GM19099 (cell line): ENCODE data around the gene NUP214.

Source experiments
- POLR2A ChIP-seq: IDR thresholded peaks from 3 replicates; pipeline ENCODE4 v1.6.1; 2011; ENCODE audit warnings: low read depth; ENCODE audit not compliant: insufficient read length; ENCODE audit errors: extremely low read depth

The NUP214 gene

DNA sequence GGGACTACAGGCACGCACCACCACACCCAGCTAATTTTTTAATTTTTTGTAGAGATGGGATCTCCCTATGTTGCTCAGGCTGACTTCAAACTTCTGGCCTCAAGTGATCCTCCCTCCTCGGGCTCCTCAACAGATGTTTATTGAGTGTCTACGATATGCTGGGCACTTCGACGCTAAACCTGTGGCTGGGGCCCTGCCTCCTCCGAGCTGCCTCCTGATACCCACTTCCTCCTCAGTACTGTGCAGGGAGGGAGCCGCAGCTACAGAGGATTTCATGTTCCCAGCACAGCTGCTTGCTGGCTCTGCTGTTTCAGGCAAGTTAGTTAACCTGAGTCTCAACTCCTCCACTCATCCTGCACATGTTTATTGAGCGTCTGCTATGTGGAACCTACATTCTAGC, 19.4 kb upstream of the NUP214 start:
- no peak for TF ChIP-seq POLR2A

- TF ChIP-seq POLR2A: no peak
Measured at GRCh38 chr9:131107760-131108159, 17.6 kb upstream of the NUP214 start.

DNA sequence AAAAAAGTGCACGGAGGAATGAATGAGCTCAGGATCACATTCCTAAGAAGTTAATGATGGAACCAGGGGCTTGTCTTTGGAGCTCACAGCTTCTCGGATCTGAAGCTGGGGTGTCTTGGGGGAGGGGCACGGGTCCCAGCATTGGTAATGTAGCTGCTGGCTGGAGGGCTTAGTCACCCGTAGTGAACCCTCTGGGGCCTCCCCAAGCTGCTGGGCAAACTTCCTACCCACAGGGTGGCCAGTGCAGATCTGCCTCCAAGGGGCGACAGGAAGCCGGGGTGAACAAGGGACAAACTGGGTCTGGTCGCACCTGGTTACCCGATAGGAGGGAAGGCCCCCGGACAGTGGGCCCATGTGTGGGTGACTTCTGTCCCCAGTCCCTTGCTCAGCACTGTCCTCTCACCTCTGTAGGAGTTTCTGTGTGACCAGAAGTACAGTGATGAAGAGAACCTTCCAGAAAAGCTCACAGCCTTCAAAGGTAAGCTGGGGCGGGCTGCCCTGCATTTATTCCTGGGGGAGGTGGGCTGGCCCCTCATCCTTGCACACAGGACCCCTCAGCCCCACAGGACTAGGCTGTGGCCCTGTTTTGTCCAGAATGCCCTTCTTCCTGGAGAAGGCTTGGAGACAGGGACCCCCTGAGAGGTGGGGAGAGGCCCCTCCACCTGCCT, 14.1 kb upstream of the NUP214 start:
- TF ChIP-seq POLR2A: no peak

- TF ChIP-seq POLR2A: no peak
Measured at GRCh38 chr9:131111854-131112311, 13.5 kb upstream of the NUP214 start.

GRCh38 chr9:131112374-131113154, 12.8 kb upstream of the NUP214 start:
- TF ChIP-seq POLR2A: no peak

DNA sequence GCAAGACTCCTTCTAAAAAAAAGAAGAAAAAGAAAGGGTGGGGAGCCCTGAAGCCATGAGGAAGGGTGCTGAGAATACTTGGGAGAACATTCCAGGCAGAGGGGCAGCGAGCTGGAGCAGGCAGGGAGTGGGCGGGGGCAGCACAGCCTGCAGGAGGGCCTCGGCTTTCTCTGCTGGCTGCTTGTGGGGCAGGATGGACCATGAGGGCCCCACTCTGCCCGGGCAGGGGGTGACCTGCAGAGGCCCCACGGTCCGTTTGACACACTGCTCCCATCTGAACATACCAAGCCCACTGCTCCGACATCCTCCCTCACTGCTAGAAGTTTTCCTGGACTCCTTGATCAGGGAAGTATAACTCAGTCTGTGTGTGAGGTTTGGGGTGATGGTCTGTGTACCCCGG, 11.7 kb upstream of the NUP214 start:
- no peak for TF ChIP-seq POLR2A

DNA sequence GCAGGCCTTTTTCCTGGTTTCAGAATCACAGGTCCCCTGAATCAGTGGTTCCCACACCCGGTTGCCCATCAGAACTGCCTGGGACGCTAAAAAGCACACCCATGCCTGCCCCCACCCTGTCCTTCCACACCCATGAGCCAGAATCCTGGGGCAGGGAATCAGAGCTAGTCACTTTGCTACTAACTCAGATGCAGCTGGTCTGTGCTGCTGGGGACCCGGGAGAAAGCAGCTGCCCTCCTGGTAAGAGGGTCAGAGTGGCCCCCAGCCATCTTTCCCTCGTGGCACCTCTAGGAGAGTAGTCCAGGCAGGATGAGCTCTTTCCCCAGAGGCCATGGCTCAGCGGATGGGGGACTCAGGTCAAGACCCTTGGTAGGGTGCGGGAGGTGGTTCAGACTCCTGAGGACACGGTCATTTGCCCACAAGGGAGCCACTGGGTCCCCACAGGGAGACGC, 11.3 kb upstream of the NUP214 start:
- TF ChIP-seq POLR2A: no peak

GRCh38 chr9:131116281-131117120, 8.9 kb upstream of the NUP214 start:
- no peak for TF ChIP-seq POLR2A

DNA sequence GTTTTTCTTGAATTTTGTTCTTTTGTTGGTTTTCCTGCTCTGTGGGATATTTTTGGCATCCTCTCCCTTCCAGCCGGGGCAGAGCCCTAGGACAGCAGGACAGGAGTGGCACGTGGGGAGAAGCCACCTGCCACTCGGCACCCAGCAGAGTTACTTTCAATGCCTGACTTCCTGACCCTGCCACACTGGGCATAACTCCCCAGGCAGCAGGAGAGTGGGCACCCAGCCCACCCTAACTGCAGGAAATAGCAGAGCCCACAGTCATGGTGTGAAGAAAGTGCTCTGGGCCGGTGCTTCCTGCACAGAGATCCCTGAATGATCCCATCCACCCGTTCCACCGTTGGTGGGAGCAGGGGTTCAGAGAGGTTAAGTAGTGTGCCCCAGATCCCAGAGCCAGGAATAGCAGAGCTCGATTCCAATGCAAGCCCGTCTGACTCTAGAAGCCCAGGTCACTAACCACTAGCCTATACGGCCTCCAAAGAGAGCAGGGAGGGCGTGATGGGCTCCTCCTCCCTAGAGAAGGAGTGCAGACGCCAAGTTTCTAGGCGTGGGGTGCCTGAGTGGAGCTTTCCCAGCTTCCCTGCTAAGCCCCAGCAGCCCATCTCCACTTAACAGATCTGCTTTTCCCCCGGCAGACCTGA, 8.1 kb upstream of the NUP214 start:
- TF ChIP-seq POLR2A: no peak

DNA sequence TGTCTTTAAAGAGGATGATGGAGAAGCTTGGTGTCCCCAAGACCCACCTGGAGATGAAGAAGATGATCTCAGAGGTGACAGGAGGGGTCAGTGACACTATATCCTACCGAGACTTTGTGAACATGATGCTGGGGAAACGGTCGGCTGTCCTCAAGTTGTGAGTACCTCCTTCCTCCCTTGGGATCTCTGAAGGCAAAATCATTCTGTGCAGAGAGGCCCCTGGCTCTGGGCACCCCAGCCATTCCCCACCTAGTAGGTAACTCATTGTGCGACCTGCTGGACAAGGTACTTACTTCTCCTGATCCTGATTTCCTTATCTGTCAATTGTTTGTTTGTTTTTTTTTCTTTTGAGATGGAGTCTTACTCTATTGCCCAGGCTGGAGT, 7.6 kb upstream of the NUP214 start:
- no peak for TF ChIP-seq POLR2A

DNA sequence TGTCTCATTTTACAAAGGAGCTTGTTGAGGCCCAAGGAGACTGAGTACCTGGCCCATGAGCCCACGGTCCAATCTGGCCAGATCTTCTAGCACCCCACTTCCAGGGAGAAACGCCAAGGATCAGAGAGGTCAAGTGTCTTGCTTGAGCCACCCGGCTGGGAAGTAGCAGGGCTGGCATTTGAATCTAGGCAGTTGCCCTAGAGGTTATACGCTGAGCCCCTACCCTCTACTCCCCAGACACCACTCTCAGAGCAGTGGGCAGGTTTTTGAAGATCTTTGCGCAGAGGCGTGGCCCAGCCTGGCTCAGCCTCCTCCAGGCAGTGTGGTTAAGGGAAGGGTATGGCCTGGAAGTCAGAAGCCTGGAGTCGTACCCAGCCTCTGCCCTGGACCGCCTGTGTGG, 5.8 kb upstream of the NUP214 start:
- TF ChIP-seq POLR2A: no peak

DNA sequence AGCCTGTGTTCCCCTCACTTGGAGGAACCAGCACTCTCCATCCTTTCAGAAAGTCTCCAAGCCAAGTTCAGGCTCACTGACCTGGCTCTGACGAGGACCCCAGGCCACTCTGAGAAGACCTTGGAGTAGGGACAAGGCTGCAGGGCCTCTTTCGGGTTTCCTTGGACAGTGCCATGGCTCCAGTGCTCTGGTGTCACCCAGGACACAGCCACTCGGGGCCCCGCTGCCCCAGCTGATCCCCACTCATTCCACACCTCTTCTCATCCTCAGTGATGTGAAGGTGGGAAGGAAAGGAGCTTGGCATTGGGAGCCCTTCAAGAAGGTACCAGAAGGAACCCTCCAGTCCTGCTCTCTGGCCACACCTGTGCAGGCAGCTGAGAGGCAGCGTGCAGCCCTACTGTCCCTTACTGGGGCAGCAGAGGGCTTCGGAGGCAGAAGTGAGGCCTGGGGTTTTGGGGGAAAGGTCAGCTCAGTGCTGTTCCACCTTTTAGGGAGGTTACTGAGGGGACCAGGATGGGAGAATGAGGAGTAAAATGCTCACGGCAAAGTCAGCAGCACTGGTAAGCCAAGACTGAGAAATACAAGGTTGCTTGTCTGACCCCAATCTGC, 4.7 kb upstream of the NUP214 start:
- no peak for TF ChIP-seq POLR2A

- no peak for TF ChIP-seq POLR2A
Measured at GRCh38 chr9:131121346-131121745, 4.0 kb upstream of the NUP214 start.

DNA sequence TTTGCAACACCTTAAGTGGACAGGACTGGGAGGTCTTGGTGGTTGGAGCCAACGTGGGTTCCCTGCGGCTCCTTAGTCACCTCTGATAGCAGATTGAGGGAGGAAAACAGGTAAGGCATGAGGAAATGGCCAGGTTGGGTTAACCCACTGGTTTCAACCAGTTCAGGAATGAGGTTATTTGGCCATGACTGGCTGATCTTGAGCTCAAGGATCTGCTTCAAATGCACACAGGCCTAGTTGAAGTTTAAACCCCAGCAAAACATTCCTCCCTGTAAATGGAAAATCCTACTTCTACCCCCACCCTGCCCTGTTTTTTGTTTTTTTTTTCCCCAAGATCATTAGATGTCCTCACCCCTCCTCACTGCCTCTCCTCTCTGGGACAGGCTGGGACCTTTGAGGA, 3.2 kb upstream of the NUP214 start:
- no peak for TF ChIP-seq POLR2A

GRCh38 chr9:131125038-131125287, 423 bp upstream of the NUP214 start:
- TF ChIP-seq POLR2A: no peak
